Measurements from ENCODE around the gene FNDC11.

Gene FNDC11

GRCh38 chr20:63525971-63526370 lies 28.0 kb upstream of the FNDC11 start:
- no peak for DNase-seq

DNA sequence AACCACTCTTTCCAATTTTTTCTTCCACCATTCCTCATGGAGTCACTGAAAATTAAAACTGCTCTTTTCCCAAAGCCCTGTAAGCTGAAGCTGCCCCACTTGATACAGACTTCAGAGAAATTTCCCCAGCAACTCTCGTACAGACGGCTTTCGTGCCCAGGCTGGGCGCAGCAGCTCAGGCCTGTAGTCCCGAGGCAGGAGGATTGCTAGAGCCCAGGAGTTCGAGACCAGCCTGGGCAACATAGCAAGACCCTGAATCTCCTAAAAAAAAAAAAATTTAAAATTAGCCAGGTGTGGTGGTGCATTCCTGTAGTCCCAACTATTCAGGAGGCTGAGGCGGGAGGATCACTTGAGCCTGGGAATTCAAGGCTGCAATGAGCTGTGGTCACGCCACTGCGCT lies 26.8 kb upstream of the FNDC11 start:
- DNase-seq = no peak

- no peak for DNase-seq
These were observed 24.6 kb upstream of the FNDC11 start for GRCh38 chr20:63529180-63529860.

- DNase-seq = no peak
These were observed 23.8 kb upstream of the FNDC11 start for GRCh38 chr20:63529861-63530787.

GRCh38 chr20:63530788-63531160 lies 23.2 kb upstream of the FNDC11 start:
- no peak for DNase-seq

DNA sequence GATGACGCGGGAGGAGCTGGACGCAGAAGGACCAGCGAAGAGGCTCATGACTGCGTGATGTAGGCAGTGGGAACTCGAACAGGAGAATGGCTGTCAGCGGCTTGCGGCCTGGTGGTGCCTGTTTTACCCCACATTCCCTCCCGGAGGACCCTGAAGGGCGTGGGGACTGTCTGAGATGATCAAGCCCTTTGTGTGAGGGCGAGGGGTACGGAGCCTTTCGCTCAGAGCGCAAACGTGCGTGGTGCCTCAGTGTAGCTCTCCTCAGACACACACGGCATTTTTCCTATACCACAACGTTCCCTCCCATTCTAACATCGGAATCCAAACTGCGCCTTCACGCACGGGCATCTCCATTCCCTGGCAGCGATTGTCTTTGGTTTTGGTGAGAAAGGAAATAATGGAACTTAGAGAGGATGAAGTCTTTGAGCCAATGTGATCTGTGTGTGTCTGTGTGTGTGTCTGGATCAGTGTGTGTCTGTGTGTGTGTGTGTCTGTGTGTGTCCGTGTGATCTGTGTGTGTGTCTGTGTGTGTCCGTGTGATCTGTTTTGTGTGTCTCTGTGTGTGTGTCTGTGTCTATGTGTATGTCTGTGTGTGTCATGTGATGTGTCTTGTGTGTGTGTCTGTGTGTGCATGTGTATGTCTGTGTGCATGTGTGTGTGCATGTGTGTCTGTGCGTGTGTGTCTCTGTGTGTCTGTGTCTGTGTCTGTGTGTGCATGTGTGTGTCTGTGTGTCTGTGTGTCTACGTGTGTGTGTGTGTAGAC lies 22.1 kb upstream of the FNDC11 start:
- DNase-seq = no peak

- DNase-seq = no peak
These were observed 21.4 kb upstream of the FNDC11 start for GRCh38 chr20:63532449-63532971.

DNA sequence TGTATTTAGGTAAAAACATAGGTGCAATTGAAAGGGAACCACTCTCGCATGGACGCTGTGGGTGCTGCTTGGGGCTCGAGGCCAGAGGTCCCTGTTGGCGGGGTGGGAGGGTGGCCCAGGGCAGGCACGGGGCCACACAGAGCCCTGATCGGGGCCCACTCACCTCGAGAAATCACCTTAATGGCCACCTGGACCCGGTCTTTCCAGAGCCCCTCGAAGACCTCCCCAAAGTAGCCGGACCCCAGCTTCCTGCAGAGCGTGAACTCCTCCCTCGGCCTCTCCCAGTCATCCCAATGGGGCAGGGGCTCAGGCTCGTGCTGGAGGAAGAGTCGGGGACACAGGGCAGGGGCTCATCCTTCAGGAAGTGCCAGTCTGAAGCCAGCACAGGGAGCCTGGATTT lies 20.6 kb upstream of the FNDC11 start:
- no peak for DNase-seq

DNA sequence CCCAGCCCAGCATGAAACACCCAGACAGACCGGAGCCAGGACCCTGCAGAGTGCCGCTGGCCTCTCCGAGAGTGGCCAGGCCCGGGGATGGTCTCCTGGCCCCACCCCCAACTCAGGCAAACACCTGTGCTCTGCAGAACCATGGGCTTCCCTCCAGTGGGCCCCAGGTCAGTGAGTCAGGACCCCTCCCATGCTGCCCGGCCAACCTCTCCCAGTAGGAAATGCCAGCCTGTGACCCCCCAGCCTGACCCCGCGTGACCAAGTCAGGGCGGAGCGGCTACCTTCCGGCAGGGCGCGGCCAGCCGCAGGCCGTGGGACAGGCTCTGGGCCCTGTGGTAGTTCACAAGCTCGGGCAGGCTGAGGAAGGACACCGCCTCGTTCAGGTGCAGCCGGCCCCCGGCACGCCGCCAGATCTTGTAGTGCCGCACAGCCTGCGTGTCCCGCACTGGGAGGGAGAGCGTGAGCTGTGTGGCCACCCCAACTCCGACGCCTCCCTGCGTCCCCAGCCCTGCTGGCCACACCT lies 20.0 kb upstream of the FNDC11 start:
- DNase-seq = no peak

- DNase-seq = no peak
These were observed 19.5 kb upstream of the FNDC11 start for GRCh38 chr20:63534427-63534830.

DNA sequence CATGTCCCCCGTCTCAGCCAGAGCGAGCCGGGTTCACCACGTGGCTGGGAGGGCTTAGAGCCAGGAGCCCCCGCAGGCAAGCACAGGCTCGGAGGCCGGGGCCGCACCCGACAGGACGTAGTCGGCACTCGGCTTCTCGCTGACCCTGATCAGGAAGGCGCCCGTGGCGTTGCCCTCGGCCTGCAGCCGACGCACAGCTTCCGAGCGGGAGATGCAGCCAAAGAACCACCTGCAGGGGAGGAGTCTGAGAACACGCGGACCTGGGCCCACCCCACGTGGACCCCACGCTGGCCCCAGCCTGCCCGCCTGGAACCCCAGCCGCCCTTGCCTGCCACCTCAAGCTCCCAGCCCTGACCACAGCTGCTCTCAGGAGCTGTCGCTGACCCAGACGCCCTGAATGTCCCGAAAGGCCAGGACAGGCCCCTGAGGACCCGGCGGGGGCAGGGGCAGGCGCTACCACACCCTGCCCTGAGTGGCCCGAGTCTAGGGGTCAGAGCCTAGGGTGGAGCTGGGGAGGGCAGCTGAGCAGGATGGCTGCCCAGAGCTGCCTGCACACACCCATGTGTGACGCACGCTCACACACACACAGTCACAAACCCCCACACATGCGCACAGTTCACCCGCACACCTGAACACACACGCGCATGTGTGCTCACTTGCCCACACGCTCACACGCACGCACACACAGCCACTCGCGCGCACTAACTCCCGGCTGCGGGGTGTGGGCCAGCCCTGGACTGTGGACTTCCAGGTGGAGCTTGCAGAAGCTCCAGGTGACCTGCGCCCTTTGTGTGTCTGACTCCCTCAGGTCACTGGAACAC lies 18.9 kb upstream of the FNDC11 start:
- DNase-seq = no peak

DNA sequence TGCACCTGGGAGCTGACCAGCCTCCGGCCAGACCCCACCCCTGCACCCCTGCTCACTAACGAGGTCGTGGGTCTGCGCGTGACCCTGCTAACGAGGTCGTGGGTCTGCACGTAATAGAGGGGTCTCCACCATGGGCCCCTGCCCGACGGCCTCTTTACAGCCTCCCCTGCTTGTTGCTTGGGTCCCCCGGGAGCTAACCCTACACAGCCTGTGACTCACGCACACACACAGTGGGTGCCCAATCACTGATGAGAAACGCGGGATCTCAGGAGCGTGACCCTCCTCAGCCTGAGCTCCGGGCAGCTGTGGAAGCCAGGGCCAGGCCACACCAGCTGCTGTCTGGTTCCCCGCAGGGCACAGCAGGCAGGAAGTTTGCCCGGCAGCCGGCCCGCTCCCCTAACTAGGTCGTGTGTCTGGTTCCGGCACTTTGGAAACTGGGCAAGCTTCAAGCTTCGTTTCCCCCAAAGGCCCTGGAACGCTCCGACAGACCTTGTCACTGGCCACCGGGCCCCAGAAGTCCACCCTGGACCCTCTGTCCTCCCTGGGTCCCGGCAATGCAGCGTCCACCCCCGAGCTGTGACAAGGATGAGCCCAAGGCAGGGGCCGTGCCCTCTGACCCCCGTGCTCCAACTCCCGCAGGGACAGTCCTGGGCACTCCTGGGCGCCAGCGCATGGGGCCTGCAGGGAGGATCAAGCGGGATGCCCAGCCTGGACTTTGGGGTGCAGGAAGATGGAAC lies 17.6 kb upstream of the FNDC11 start:
- no peak for DNase-seq

GRCh38 chr20:63536997-63537524 lies 16.9 kb upstream of the FNDC11 start, which contains the start of gene PTK6:
Gene PTK6, minus strand, starts transcription at chr20:63537376. Its CDS starts 62 bp downstream, at chr20:63537314.
- DNase-seq = no peak

GRCh38 chr20:63537525-63538203 lies 16.3 kb upstream of the FNDC11 start:
- peak in 13 of 14 donors; percentile 26 to 77 (median 48) for DNase-seq

DNA sequence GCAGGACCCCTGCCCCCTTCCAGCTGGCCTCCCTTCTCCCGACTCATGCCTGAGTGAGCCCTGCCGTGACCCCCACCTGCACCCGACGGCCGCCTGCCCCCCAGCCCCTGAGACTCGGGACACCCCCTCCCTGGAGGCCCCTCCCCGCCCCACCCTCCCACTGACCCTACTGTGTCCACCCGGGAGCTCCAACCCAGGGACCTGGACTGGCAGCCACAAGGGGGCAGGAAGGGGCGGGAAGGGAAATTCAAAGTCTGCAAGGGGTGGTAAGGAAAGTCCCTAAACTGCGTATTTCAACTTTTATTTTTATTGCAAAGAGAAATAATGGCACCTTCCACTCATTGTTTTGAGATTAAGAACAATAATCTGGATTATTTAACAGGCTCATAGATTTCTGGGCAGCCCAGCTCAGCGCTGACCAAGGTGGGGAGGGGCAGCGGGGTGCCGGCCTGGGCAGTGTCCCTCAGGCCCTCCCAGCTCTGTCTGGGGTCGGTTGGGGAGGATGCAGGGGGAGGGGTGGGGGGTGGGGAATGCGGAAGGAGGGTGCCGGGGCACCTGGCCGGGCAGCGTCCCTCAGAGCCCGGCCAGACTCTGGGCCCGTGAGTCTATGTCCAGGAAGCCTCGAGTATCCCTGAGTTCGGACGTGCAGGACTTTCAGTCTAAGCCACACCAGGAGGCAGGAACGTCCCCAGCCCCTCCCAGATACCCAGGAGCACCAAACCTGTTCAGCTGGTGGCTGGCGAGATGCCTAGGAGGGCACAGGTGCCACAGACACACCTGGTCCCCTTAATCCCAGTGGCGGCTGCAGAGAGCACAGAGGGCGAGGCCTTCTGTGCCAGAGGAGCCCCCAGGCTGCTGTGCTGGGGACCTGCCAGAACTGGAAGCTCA lies 15.5 kb upstream of the FNDC11 start:
- DNase-seq = no peak

DNA sequence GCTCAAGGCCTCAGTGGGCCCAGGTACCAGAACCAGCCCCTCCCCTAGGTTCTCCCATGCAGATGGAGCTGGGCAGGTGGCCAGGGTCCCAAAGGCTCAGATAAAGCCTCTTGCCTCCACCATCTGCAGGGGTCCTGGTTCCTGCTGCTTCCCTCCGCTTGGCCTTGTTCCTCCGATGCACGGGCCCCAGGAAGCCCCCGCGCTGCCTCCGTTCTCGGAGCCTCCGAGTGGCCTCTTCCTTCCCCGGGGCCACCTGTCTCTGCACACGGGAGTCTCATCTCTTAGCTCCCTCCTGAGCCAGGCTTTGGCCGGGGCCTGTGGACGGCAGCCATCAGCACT lies 14.9 kb upstream of the FNDC11 start:
- DNase-seq = no peak

DNA sequence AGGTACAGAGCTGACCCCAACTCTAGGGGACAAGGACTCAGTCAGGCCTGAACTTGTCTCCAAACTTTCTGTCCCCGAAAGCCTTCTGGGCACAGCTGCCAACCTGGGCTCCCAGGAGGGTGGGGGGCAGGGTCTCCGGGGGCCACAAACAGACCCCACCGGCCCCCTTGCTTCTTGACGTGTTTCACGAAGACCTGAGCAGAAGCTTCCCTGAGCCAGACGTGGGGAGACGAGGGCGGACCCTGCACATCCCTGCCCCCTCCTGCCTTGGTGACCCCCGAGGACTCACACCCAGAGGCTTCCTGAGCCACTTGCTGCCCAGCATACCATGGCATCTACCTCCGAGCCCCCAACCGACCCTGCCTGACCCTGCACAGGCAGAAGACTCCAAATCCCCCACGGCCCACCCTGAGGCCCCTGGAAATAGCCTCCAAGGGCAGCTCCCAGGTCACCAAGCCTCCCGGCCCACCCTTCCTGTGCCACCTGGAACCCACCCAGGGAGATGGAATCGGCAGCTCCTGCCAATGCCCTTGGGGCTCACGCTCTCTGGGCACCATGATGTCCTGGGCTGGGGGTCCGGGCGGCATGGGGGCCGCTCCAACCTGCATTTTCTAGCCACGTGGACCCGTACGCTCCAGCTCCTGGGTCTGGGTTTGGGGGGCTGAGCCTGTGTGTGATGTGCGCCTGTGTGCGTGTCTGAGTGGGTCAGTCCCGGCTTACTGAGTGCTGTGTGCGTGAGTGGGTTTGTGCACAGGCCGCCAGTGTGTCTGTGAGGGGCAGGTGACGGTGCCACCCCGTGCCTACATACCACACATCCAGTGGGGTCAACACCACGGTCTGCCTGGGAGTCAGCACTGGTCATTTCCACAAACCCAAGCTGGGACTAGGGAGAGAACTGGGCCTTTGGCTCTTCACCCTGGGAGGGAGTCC lies 14.3 kb upstream of the FNDC11 start:
- no peak for DNase-seq
